GM19193 (cell line): Measurements from ENCODE around the gene KRT38.

Source experiments
- POLR2A ChIP-seq: IDR thresholded peaks from 4 replicates; pipeline ENCODE4 v1.6.1; 2011; ENCODE audit not compliant: insufficient read depth, insufficient read length; ENCODE audit errors: extremely low read depth

KRT38 gene

GRCh38 chr17:41394254-41394996 lies 46.4 kb downstream of the KRT38 start:
- TF ChIP-seq POLR2A: no peak

- no peak for TF ChIP-seq POLR2A
Observed at GRCh38 chr17:41393826-41394225, 47.0 kb downstream of the KRT38 start.

DNA sequence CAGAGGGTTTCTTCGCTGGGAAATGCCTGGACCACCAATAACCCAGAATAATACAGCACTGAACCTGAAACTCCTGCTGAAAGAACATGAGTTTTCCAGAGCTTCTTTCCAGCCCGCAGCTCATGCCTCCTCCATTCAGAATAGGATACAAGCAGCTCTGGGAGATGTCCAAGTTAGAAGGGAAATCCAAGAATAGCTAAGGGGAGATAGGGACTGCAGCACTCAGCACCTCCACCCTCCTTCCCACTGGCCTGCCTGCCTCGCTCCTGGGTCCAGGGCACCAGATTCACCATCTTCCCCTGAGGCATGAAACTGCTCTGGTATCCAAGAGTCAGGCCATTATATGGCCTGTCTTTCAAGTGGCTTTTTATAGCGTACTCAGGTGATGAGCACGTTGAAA lies 47.5 kb downstream of the KRT38 start:
- no peak for TF ChIP-seq POLR2A

DNA sequence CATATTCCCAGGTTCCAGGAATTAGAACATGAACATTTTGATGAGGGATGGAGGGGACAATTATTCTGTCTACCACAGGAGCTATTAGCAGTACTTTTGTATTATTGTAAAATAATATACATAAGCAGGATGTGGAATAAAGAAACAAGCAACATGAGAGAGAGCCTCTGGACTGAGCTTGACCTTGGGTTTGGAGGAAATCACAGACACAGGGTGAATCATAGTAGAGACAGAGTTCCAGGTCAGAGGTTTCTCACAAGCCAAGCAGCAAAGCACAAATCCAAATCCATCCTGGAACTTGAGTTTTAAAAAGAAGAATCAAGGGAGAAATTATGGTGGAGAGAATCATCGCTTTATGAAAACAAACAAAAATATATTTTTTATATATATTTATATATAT lies 48.5 kb downstream of the KRT38 start:
- TF ChIP-seq POLR2A: no peak

- TF ChIP-seq POLR2A: no peak
Observed at GRCh38 chr17:41391535-41391934, 49.2 kb downstream of the KRT38 start.

DNA sequence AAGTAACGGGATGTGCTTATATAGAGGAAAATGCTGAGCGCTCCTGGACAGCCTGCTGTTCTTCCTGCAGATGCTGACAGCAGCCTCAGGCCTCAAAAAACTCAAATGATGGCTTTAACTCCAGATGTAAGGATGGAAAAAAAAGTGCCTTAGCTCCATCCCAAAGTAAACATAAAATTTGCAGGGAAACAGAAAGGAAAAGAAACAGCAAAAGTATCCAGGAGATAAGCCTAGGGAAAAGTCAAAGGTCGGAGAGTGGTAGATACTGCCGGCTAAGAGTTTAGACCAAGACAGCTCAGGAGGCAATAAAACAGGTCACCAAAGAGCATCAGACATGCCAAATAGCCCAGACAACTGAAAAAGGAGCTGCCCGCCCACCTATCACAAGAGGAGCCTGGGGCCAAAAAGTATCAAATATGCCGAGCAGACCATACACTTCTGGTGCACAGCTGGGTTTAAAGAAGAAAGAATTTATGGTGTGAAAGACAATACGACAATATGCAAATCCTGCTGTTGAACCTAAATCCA lies 50.3 kb downstream of the KRT38 start:
- no peak for TF ChIP-seq POLR2A

- TF ChIP-seq POLR2A: no peak
Observed at GRCh38 chr17:41387670-41388069, 53.1 kb downstream of the KRT38 start.

- no peak for TF ChIP-seq POLR2A
Observed at GRCh38 chr17:41386227-41386626, 54.6 kb downstream of the KRT38 start.
